Panc1 (cell line): ENCODE data around the gene PDE10A. TPM values are rescaled to one million over a fixed set of nuclear protein-coding genes. Genes with fewer than 3 reads are reported as not detected.

ENCODE experiments used
- ATAC-seq: fragments of 200-7000 bp; cut with Tn5 transposase; 2 replicates; pipeline ENCODE4 v1.9.1; 2020; ENCODE audit warnings: mild to moderate bottlenecking, moderate library complexity
- BruUV-seq: library from RNA; stranded (reverse); fragments of 400-500 nt; replicated peaks from 2 replicates; lab custom pipeline; 2021; lab: Mats Ljungman, UMichigan
- CTCF ChIA-PET: fragments of 300-600 bp; sonication (Branson Sonifier 250); formaldehyde crosslinking; loops from one replicate; lab custom pipeline; 2022; ENCODE audit warnings: antibody characterized with exemption; lab: Charles Lee
- POLR2A ChIA-PET: fragments of 300-600 bp; sonication (Branson Sonifier 250); formaldehyde crosslinking; loops from one replicate; lab custom pipeline; 2022; ENCODE audit warnings: antibody characterized with exemption; lab: Charles Lee
- DNase-seq: peaks from one replicate; pipeline ENCODE4 v3.0.0-alpha.2; 2010; ENCODE audit warnings: low read depth, low spot score
- H3K27ac ChIP-seq: 2 replicates; pipeline ENCODE4 v1.5.1; 2011; ENCODE audit warnings: mild to moderate bottlenecking, low read length, inconsistent platforms
- H3K27me3 ChIP-seq: fragments of 200-500 bp; sonication (Bioruptor generic); 2 replicates; pipeline ENCODE4 v1.6.0; 2014; ENCODE audit warnings: low read length, inconsistent platforms; ENCODE audit not compliant: control insufficient read depth, insufficient read depth
- H3K36me3 ChIP-seq: fragments of 200-500 bp; sonication (Bioruptor generic); 2 replicates; pipeline ENCODE4 v1.5.1; 2014; ENCODE audit warnings: inconsistent platforms, mild to moderate bottlenecking, low read length, moderate library complexity; ENCODE audit not compliant: control insufficient read depth, insufficient read depth
- H3K4me1 ChIP-seq: 2 replicates; pipeline ENCODE4 v1.5.1; 2011; ENCODE audit warnings: inconsistent platforms, mild to moderate bottlenecking, low read length, moderate library complexity; ENCODE audit not compliant: control insufficient read depth, insufficient read depth
- H3K4me3 ChIP-seq, 2 experiments: 2 replicates each; pipeline ENCODE4 v1.5.1; 2011 to 2012; ENCODE audit warnings: low read depth in 2 of 2, low read length in 2 of 2, mild to moderate bottlenecking in 2 of 2, inconsistent platforms in 1 of 2, moderate library complexity in 1 of 2
- H3K9me3 ChIP-seq: fragments of 200-500 bp; sonication (Bioruptor generic); 2 replicates; pipeline ENCODE4 v1.5.1; 2014; ENCODE audit warnings: low read depth, mild to moderate bottlenecking, inconsistent platforms, low read length, moderate library complexity; ENCODE audit not compliant: control insufficient read depth, insufficient read depth
- CTCF ChIP-seq: fragments of 450-650 bp; IDR thresholded peaks from 2 replicates; pipeline ENCODE4 v1.5.1; 2017; ENCODE audit warnings: mild to moderate bottlenecking
- POLR2AphosphoS5 ChIP-seq: IDR thresholded peaks from 2 replicates; pipeline ENCODE4 v1.6.1; 2012; ENCODE audit warnings: mild to moderate bottlenecking, low read depth, low read length, moderate library complexity
- REST ChIP-seq, 2 experiments: IDR thresholded peaks; 2 replicates each; pipeline ENCODE4 v1.6.1; 2011 to 2012; ENCODE audit warnings: low read depth in 2 of 2, control low read depth in 1 of 2, low read length in 1 of 2, mild to moderate bottlenecking in 1 of 2, moderate library complexity in 1 of 2; ENCODE audit not compliant: insufficient read depth in 1 of 2
- SIN3A ChIP-seq: IDR thresholded peaks from 2 replicates; pipeline ENCODE4 v1.6.1; 2012; ENCODE audit warnings: low read depth, mild to moderate bottlenecking, low read length, moderate library complexity, borderline replicate concordance; ENCODE audit not compliant: insufficient read depth
- TCF7L2 ChIP-seq: IDR thresholded peaks from 2 replicates; pipeline ENCODE4 v1.6.1; 2011; ENCODE audit warnings: mild to moderate bottlenecking, low read depth, low read length, inconsistent platforms
- in situ Hi-C: cut with HindIII; loops from 2 replicates; pipeline ENCODE4 v1.10.0; 2016; ENCODE audit warnings: low sequenced_read_pairs, low pct_unique_long_range_greater_than_20kb
- intact Hi-C: fragments of 100-400 bp; cut with micrococcal nuclease; formaldehyde crosslinking; loops from one replicate; pipeline ENCODE4 v1.10.0; 2022; ENCODE audit not compliant: unreplicated experiment
- total RNA-seq: library from RNA; stranded (reverse); gene quantifications from one replicate; pipeline ENCODE4 v1.2.1, GENCODE V29; 2021; ENCODE audit not compliant: unreplicated experiment

Gene PDE10A
- total RNA-seq, 1 experiment from 2014 or later: 27.8 TPM

- no peak for TF ChIP-seq TCF7L2
Measured at GRCh38 chr6:165439928-165440554, 223.0 kb downstream of the PDE10A start (continued).

GRCh38 chr6:165426892-165427291 lies 236.1 kb downstream of the PDE10A start:
- ATAC-seq (no peak), DNase-seq (no peak)
- Histone ChIP-seq H3K4me1 (no peaks in the 10 kb centered on the region), H3K27me3 (no peaks in the 10 kb centered on the region), H3K9me3 (no peaks in the 10 kb centered on the region), H3K36me3 (peaks cover 4% of the 10 kb centered on the region; the same call in 1 of the 2 replicates), H3K4me3 (no peak overlapping the region), H3K27ac (no peak overlapping the region)
- CTCF ChIA-PET: no interaction called here
- TF ChIP-seq REST (IDR thresholded peaks at IDR 0.05; ENCODE audit: insufficient read depth in 1 of 2, low read depth in 2 of 2, low read length in 1 of 2) (no peak), CTCF (no peak), SIN3A (no peak), TCF7L2 (no peak), POLR2AphosphoS5 (no peak)
- intact Hi-C loops: no loop called here
- BruUV-seq: no TSS peak
- in situ Hi-C loops: no loop called here
- POLR2A ChIA-PET: interaction anchor here (0.6 kb wide), 2 partner anchors 147 to 403 kb away, joined by 3 read pairs; no protein-coding TSS in a partner anchor

- ATAC-seq: no peak
- no peaks in the 10 kb centered on the region for H3K9me3 ChIP-seq
- H3K27me3 ChIP-seq: no peaks in the 10 kb centered on the region
- H3K27ac ChIP-seq: no peak overlapping the region
- in situ Hi-C loops (no loop called here), intact Hi-C loops (no loop called here)
- POLR2A ChIA-PET: no interaction called here
- no peak for DNase-seq
- no peaks in the 10 kb centered on the region for H3K4me1 ChIP-seq
- CTCF ChIA-PET: no interaction called here
- no peak overlapping the region for H3K4me3 ChIP-seq
- TF ChIP-seq CTCF (no peak), POLR2AphosphoS5 (no peak), TCF7L2 (no peak), REST (IDR thresholded peaks at IDR 0.05; ENCODE audit: insufficient read depth in 1 of 2, low read depth in 2 of 2, low read length in 1 of 2) (no peak), SIN3A (no peak)
- no TSS peak for BruUV-seq
- H3K36me3 ChIP-seq: peaks cover 5% of the 10 kb centered on the region
Measured at GRCh38 chr6:165422192-165422591, 240.8 kb downstream of the PDE10A start.
